Skeletal muscle satellite cell (primary cell): Measurements from ENCODE around the gene PFN1.

Source experiments
- H3K27me3 ChIP-seq: 2 replicates; pipeline ENCODE4 v1.7.0; 2013; ENCODE audit warnings: low read length; ENCODE audit not compliant: control insufficient read depth, insufficient read depth
- H3K36me3 ChIP-seq: 2 replicates; pipeline ENCODE4 v1.7.0; 2013; ENCODE audit warnings: mild to moderate bottlenecking, control low read depth, low read length; ENCODE audit not compliant: insufficient read depth
- H3K4me1 ChIP-seq: 2 replicates; pipeline ENCODE4 v1.7.0; 2013; ENCODE audit warnings: low read length; ENCODE audit not compliant: control insufficient read depth, insufficient read depth
- H3K4me2 ChIP-seq: 2 replicates; pipeline ENCODE4 v1.7.0; 2013; ENCODE audit warnings: mild to moderate bottlenecking, low read length
- H3K4me3 ChIP-seq: 2 replicates; pipeline ENCODE4 v1.7.0; 2013; ENCODE audit warnings: low read length
- H3K9ac ChIP-seq: 2 replicates; pipeline ENCODE4 v1.7.0; 2013; ENCODE audit warnings: mild to moderate bottlenecking, low read depth, low read length, moderate library complexity
- H3K9me3 ChIP-seq: replicated peaks from 2 replicates; pipeline ENCODE4 v1.7.0; 2013; ENCODE audit warnings: mild to moderate bottlenecking, control low read depth, low read length

PFN1 gene

DNA sequence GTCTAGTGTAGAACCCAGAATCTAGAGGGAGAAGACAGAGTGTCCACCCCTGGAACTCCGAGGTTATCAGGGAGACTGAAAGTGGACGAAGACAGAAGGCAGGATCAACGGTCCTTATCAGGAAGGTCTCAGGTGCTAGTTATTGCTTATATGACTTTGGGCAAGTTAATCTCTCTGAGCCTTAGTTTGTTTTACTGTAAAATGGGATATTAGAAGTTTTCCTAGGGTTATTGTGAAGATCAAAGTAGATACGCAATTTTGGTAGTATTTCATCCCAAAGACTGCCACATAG lies 7.1 kb downstream of the PFN1 start:
- H3K27me3 ChIP-seq: no peaks in the 10 kb centered on the region
- peak overlapping the region; percentile 99 for H3K4me2 ChIP-seq
- peaks cover 52% of the 10 kb centered on the region for H3K36me3 ChIP-seq
- H3K9ac ChIP-seq: peak overlapping the region; percentile 94
- H3K9me3 ChIP-seq: no peaks in the 10 kb centered on the region
- peaks cover 46% of the 10 kb centered on the region for H3K4me1 ChIP-seq
- H3K4me3 ChIP-seq: peak overlapping the region; percentile 90

DNA sequence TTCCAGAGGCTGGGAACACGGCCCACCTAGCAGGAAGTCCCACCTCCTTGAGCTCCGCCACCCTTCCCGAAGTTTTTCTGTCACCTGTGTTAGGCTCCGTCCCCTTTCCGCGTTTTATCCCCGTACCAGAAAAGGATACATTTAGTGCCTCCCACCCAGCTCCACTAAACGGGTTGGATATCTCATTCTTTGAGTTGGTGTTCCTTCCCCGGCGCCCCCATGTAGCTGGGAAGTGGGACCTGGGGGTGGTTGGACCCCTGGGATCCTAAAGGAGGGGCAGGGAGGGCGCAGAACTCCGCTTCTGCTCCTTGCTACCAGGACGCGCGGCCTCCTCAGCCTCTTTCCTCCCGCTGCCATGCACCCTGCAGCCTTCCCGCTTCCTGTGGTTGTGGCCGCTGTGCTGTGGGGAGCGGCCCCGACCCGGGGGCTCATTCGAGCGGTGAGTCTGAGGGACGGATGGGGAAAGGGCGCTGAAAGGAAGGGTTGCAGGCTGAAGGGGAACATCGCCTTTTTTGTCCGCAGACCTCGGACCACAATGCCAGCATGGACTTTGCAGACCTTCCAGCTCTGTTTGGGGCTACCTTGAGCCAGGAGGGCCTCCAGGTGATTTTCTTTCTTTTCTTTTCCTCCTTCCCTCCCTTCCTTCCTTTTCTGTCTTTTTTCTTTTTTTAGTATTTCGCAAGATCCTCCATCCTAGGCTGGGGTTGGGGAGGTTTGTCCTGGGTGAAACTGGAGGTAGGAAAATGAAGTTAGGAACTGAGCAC lies 7.6 kb downstream of the PFN1 start:
- H3K36me3 ChIP-seq: peaks cover 52% of the 10 kb centered on the region
- H3K4me2 ChIP-seq: peak overlapping the region; percentile 99
- H3K4me3 ChIP-seq: peak overlapping the region; percentile 90
- H3K4me1 ChIP-seq: peaks cover 45% of the 10 kb centered on the region
- no peaks in the 10 kb centered on the region for H3K9me3 ChIP-seq
- H3K9ac ChIP-seq: peak overlapping the region; percentile 94
- no peaks in the 10 kb centered on the region for H3K27me3 ChIP-seq

DNA sequence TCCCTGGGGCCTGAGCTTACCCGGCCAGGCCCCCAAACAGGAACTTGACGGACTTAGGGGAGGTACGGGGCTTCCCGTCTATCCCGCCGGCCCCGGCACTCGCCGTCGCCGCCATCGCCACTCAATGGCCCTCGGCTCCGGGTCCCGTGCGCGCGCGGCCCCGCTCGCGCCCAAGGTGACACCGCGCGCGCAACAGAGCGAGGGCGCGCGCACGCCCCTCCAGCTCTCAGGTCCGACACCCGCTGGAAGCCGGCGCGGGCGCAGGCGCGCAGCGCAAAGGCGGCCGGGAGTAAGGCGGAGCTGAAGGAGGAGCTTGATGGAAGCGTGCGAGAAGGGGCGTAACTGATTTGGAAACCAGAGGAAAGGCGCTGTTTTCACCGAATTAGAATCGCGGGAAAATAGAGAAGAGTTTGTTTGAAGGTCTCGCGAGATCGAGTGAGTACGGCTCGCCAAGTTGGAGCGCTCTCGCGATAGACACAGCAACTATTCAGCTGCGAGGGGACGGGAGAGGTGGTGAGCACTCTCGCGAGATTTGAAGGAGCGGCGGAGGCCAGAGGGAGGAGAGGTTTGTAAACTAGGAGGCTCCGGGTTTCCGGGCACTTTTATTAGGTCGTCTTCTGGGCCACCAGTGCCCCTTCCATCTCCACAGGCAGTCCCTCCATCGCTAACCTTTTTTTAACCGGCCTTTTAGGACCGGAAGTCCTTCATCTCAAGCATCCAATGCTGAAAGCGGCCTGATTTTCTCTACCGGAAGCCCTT lies 8.4 kb downstream of the PFN1 start, which contains the start of the genes RNF167 and SLC25A11:
Gene RNF167, plus strand, starts transcription at position 473 of the 759 bp plus-strand sequence. CDS start 642 bp downstream, outside the sequence.
Gene SLC25A11, minus strand, starts transcription at position 251 of the 759 bp plus-strand sequence. Its CDS starts 136 bp downstream, at position 115.
- Histone ChIP-seq H3K9ac (peak within 1 kb of the TSS; percentile 94), H3K27me3 (no peaks in the 10 kb centered on the region), H3K36me3 (peaks cover 46% of the 10 kb centered on the region), H3K9me3 (no peaks in the 10 kb centered on the region), H3K4me3 (peak within 1 kb of the TSS; percentile 90), H3K4me2 (peak within 1 kb of the TSS; percentile 99), H3K4me1 (peaks cover 38% of the 10 kb centered on the region)

DNA sequence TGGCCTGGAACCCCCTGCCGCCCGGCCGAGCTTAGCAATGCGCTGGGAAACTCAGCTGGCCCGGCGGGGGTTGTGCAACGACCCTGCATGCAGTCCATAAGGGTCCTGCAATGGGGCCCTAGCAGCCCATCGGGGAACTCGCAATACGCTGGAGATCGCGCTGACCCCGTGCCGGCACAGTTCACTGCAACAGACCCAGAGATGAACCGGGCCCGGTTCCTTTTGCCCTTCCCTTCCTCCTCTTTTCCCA lies 8.9 kb downstream of the PFN1 start:
- Histone ChIP-seq H3K36me3 (peaks cover 41% of the 10 kb centered on the region), H3K4me1 (peaks cover 35% of the 10 kb centered on the region), H3K4me3 (peak overlapping the region; percentile 90), H3K9ac (peak overlapping the region; percentile 94), H3K9me3 (no peaks in the 10 kb centered on the region), H3K27me3 (no peaks in the 10 kb centered on the region), H3K4me2 (peak overlapping the region; percentile 99)

DNA sequence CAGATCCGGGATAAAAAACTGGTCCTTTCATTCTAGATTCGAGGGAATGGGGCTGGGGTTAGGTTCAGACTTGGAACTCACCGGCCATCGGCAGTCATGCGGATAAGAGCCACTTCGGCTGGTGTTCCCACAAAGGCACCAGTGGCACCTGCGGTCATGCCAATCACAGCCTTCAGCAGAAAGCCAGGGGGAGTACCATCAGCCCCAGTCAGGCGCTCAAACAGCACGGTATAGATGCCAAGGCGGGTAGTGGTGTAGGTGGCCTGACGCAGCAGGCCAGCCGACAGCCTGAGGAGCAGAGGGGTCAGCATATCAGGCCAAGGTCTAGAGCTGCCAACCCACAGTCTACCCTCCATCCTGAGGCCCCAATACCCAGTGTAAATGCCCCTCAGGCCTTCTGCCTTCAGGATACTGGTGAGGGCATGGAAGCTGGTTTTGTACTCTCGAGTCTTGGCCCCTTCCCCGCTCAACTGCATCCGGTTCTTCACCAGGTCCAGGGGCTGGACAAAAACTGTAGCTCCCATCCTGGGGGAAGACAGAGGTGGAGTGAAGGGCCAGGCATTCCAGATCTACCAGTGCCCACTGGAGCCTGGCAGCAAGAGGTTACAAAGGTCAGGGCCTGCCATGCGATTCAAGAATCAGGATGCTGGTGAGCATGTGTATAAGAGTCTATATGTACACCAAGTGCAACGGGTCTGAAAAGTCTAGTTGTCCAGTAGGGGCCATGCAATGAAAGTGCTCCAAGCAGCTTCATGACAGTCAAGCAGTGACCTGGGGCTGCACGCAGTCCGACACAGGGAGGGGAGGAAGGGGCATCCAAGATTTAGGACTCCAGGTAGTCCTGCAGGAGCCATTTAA lies 9.4 kb downstream of the PFN1 start:
- peaks cover 35% of the 10 kb centered on the region for H3K36me3 ChIP-seq
- H3K4me2 ChIP-seq: peak overlapping the region; percentile 99
- peak overlapping the region; percentile 94 for H3K9ac ChIP-seq
- peaks cover 36% of the 10 kb centered on the region for H3K4me1 ChIP-seq
- peak overlapping the region; percentile 90 for H3K4me3 ChIP-seq
- no peaks in the 10 kb centered on the region for H3K9me3 ChIP-seq
- no peaks in the 10 kb centered on the region for H3K27me3 ChIP-seq

DNA sequence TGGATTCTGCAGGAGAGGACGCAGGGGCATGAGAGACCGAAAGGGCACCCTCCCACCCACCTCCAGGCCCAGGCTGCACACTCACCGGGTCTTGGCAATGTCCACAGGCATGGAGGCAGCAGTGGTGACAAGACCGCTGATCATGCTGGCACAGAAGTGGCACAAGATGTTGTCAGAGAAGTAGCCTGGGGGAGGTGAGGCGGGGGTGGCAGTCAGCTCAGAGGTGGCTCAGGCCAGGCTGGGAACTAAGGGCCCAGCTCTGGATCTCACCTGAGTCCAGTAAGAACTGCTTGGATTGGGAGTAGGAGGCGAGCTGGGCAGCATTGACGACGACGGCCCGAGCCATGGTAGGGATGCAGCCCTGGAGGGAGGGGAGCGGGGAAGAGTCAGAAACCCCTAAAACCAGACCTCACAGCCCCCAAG lies 10.2 kb downstream of the PFN1 start:
- Histone ChIP-seq H3K36me3 (peaks cover 27% of the 10 kb centered on the region), H3K9me3 (no peaks in the 10 kb centered on the region), H3K4me2 (peak overlapping the region; percentile 99), H3K27me3 (no peaks in the 10 kb centered on the region), H3K4me1 (peaks cover 32% of the 10 kb centered on the region), H3K9ac (peak overlapping the region; percentile 94), H3K4me3 (no peak overlapping the region)

DNA sequence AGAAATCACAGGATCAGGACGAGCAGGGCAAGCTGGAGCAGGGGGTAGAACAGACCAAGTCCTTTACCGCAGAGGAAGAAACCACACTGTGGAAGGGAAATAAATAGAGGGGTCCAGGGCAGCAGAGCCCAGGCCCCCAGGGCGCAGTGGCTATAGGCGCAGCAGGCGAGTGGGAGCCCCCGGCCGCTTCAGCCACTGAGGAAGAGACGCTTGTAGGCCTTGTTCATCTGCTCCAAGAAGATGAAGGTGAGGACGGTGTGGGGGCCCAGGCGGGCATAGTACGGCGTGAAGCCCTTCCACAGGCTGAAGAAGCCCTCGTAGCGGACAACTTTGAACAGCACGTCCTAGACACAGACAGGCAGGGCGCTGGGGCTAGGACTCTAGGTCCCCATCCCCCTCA lies 10.8 kb downstream of the PFN1 start:
- H3K27me3 ChIP-seq: no peaks in the 10 kb centered on the region
- no peak overlapping the region for H3K4me2 ChIP-seq
- H3K9ac ChIP-seq: no peak overlapping the region
- peaks cover 29% of the 10 kb centered on the region for H3K4me1 ChIP-seq
- peaks cover 22% of the 10 kb centered on the region for H3K36me3 ChIP-seq
- no peaks in the 10 kb centered on the region for H3K9me3 ChIP-seq
- H3K4me3 ChIP-seq: no peak overlapping the region

DNA sequence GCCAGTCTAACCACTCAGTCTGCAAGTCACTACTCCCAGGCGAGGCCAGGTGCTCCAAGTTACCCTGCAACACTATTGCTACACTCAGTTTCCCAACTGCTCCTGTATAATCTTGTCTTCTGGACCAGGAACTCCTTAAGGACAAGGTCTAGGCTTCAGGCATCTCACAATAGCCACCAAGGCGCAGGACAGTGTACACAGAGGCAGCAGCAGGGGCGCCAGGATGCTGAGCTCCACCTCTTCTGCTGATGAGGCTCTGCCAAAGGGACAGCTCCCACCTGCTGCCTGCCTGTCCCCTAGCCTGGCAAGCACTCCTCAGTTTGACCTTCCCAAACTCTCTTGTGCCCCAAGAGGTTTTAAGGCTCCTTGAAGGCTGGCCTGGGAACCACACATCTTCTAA lies 11.9 kb downstream of the PFN1 start:
- no peaks in the 10 kb centered on the region for H3K9me3 ChIP-seq
- no peak overlapping the region for H3K4me2 ChIP-seq
- no peak overlapping the region for H3K4me3 ChIP-seq
- H3K27me3 ChIP-seq: no peaks in the 10 kb centered on the region
- peaks cover 26% of the 10 kb centered on the region for H3K4me1 ChIP-seq
- no peak overlapping the region for H3K9ac ChIP-seq
- H3K36me3 ChIP-seq: peaks cover 18% of the 10 kb centered on the region

DNA sequence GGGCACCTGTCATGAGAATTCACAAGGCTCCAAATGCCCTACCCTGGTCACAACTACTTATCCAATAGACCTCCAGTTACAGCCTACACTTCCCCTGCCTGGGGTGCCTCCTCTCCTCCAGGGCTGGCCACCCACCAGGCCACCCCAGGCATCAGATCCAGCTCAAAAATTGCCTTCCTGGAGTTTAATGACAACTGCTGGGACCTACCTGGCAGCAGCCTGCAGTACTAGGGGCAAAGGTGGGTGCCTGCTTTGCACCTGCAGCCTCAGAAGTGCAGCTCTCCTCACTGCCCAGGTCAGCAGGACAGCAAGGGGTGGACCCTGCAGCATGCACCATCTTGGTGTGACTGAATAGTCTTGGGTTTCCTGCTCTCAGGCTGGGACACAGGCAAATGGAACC lies 12.7 kb downstream of the PFN1 start:
- Histone ChIP-seq H3K9ac (no peak overlapping the region), H3K4me1 (peaks cover 21% of the 10 kb centered on the region), H3K4me2 (no peak overlapping the region), H3K36me3 (peaks cover 21% of the 10 kb centered on the region), H3K4me3 (no peak overlapping the region), H3K9me3 (no peaks in the 10 kb centered on the region), H3K27me3 (no peaks in the 10 kb centered on the region)

DNA sequence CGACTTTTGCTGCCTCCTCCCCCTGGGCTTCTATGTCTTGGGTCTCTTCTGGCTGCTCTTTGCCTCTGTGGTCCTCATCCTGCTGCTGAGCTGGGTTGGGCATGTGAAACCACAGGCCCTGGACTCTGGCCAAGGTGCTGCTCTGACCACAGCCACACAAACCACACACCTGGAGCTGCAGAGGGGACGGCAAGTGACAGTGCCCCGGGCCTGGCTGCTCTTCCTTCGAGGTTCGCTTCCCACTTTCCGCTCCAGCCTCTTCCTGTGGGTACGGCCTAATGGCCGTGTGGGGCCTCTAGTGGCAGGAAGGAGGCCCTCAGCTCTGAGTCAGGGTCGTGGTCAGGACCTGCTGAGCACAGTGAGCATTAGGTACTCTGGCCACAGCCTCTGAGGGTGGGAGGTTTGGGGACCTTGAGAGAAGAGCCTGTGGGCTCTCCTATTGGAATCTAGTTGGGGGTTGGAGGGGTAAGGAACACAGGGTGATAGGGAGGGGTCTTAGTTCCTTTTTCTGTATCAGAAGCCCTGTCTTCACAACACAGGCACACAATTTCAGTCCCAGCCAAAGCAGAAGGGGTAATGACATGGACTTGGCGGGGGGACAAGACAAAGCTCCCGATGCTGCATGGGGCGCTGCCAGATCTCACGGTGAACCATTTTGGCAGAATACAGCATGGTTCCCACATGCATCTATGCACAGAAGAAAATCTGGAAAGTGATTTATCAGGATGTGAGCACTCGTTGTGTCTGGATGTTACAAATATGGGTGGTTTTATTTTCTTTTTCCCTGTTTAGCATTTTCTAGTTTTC lies 14.0 kb downstream of the PFN1 start:
- H3K36me3 ChIP-seq: peaks cover 21% of the 10 kb centered on the region
- H3K9ac ChIP-seq: peak overlapping the region; percentile 32
- H3K4me2 ChIP-seq: peak overlapping the region; percentile 37
- no peaks in the 10 kb centered on the region for H3K9me3 ChIP-seq
- H3K27me3 ChIP-seq: no peaks in the 10 kb centered on the region
- H3K4me3 ChIP-seq: no peak overlapping the region
- H3K4me1 ChIP-seq: peaks cover 21% of the 10 kb centered on the region

DNA sequence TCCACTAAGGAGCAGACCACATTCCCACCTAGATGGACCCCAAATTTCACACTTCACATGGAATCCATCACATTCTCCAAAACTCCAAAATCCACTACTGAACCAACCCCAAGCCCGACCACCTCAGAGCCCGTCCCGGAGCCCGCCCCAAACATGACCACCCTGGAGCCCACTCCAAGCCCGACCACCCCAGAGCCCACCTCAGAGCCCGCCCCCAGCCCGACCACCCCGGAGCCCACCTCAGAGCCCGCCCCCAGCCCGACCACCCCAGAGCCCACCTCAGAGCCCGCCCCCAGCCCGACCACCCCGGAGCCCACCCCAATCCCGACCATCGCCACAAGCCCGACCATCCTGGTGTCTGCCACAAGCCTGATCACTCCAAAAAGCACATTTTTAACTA lies 14.7 kb downstream of the PFN1 start:
- no peak overlapping the region for H3K4me3 ChIP-seq
- no peaks in the 10 kb centered on the region for H3K9me3 ChIP-seq
- peaks cover 14% of the 10 kb centered on the region for H3K4me1 ChIP-seq
- peak overlapping the region; percentile 37 for H3K4me2 ChIP-seq
- no peaks in the 10 kb centered on the region for H3K27me3 ChIP-seq
- H3K36me3 ChIP-seq: peaks cover 21% of the 10 kb centered on the region
- peak overlapping the region; percentile 32 for H3K9ac ChIP-seq
